ENCODE data around the gene CLEC18C.
"Not testable (repeated sequence)": the region's sequence is repeated elsewhere in the genome, so short reads cannot be mapped to it uniquely, and the experiment has no call there.

CLEC18C gene

GRCh38 chr16:70173212-70173837 lies at the start of gene CLEC18C:
TSS of gene CLEC18C (plus strand) at chr16:70173787. CDS start at chr16:70174279, 492 bp downstream.
- DNase-seq (ENCODE audit: low read depth in 3 of 3, low spot score in 1 of 3), result not testable (repeated sequence)

- DNase-seq (ENCODE audit: low read depth in 3 of 3, low spot score in 1 of 3), result not testable (repeated sequence)
These were observed 49.8 kb upstream of the CLEC18C start for GRCh38 chr16:70123822-70124221.

- not testable (repeated sequence) for DNase-seq (ENCODE audit: low read depth in 3 of 3, low spot score in 1 of 3)
These were observed 47.4 kb upstream of the CLEC18C start for GRCh38 chr16:70126226-70126625.

GRCh38 chr16:70127706-70128105 lies 45.9 kb upstream of the CLEC18C start:
- DNase-seq (ENCODE audit: low read depth in 3 of 3, low spot score in 1 of 3), result not testable (repeated sequence)

- not testable (repeated sequence) for DNase-seq (ENCODE audit: low read depth in 3 of 3, low spot score in 1 of 3)
These were observed 44.7 kb upstream of the CLEC18C start for GRCh38 chr16:70128844-70129243.

- DNase-seq (ENCODE audit: low read depth in 3 of 3, low spot score in 1 of 3), result not testable (repeated sequence)
These were observed 37.8 kb upstream of the CLEC18C start for GRCh38 chr16:70135796-70136195.

- not testable (repeated sequence) for DNase-seq (ENCODE audit: low read depth in 3 of 3, low spot score in 1 of 3)
These were observed 37.0 kb upstream of the CLEC18C start for GRCh38 chr16:70136595-70136994.

- DNase-seq (ENCODE audit: low read depth in 3 of 3, low spot score in 1 of 3), result not testable (repeated sequence)
These were observed 30.8 kb upstream of the CLEC18C start for GRCh38 chr16:70142739-70143138.

GRCh38 chr16:70143231-70143895 lies 30.2 kb upstream of the CLEC18C start:
- DNase-seq (ENCODE audit: low read depth in 3 of 3, low spot score in 1 of 3), result not testable (repeated sequence)

- not testable (repeated sequence) for DNase-seq (ENCODE audit: low read depth in 3 of 3, low spot score in 1 of 3)
These were observed 25.7 kb upstream of the CLEC18C start for GRCh38 chr16:70147853-70148252.

GRCh38 chr16:70148453-70148852 lies 25.1 kb upstream of the CLEC18C start:
- not testable (repeated sequence) for DNase-seq (ENCODE audit: low read depth in 3 of 3, low spot score in 1 of 3)

GRCh38 chr16:70149296-70149695 lies 24.3 kb upstream of the CLEC18C start:
- not testable (repeated sequence) for DNase-seq (ENCODE audit: low read depth in 3 of 3, low spot score in 1 of 3)

GRCh38 chr16:70151391-70151790 lies 22.2 kb upstream of the CLEC18C start:
- no peak for DNase-seq (ENCODE audit: low read depth in 3 of 3, low spot score in 1 of 3)

GRCh38 chr16:70151941-70152509 lies 21.6 kb upstream of the CLEC18C start:
- DNase-seq (ENCODE audit: low read depth in 3 of 3, low spot score in 1 of 3), result no peak

GRCh38 chr16:70152578-70153302 lies 20.8 kb upstream of the CLEC18C start:
- no peak for DNase-seq (ENCODE audit: low read depth in 3 of 3, low spot score in 1 of 3)

GRCh38 chr16:70154736-70155135 lies 18.9 kb upstream of the CLEC18C start:
- not testable (repeated sequence) for DNase-seq (ENCODE audit: low read depth in 3 of 3, low spot score in 1 of 3)

GRCh38 chr16:70156207-70156978 lies 17.2 kb upstream of the CLEC18C start:
- no peak for DNase-seq (ENCODE audit: low read depth in 3 of 3, low spot score in 1 of 3)

- DNase-seq (ENCODE audit: low read depth in 3 of 3, low spot score in 1 of 3), result no peak
These were observed 16.5 kb upstream of the CLEC18C start for GRCh38 chr16:70157105-70157476.

- DNase-seq (ENCODE audit: low read depth in 3 of 3, low spot score in 1 of 3), result no peak
These were observed 15.9 kb upstream of the CLEC18C start for GRCh38 chr16:70157477-70158260.

All from stimulated activated CD4-positive, alpha-beta T cell treated with anti-CD3 and anti-CD28 coated beads, TNF-alpha, amount 100 ng/mL, for 1 hour (primary cell).